GM19099 (cell line): Measurements from ENCODE around the gene NEDD8.

Experiments used
- POLR2A ChIP-seq: IDR thresholded peaks from 3 replicates; pipeline ENCODE4 v1.6.1; 2011; ENCODE audit warnings: low read depth; ENCODE audit not compliant: insufficient read length; ENCODE audit errors: extremely low read depth

Gene NEDD8

GRCh38 chr14:24268225-24268624, 36.1 kb upstream of the NEDD8 start:
- TF ChIP-seq POLR2A = no peak

GRCh38 chr14:24267516-24267915, 35.3 kb upstream of the NEDD8 start:
- TF ChIP-seq POLR2A = no peak

DNA sequence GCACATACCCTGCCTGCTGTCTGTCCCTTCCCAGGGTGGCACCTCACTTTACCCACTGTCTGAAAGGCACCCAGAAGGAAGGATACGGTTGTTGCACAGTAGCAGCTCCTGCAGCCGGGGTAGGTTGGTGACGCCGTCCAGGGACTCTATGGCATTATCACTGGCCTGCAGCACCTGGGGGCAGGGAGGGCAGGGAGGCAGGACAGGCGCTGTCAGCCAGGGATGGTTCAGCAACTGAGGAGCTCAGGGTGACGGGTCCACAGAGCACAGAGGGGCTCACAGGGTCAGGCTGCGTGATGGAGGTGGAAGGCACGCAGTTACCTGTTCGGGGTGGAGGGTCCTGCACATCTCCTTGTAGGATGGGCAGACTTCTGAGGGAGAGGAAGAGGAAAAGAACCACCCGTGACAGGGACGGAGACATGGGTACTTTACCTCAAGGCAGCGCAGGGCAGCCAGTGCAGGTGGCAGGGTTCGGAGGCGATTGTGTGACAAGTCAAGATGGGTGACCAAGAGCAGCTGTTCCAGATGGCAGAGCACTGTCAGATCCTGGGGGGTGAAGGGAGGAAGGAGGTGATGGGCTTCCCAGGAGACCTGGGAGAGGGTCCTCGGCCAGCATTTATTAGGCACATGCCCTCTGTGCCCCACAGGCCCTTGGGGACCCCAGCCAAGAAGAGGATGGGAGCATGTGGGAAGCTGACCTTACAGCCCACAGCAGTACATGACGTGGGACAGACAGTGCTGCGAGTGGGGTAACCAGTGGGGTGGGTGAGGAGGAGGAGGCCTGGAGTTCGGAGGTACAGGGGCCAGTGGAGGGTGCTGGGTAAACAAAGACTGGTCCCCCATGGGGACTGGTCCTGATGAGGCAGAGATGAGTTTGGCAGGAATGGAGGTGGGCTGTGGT, 34.4 kb upstream of the NEDD8 start:
- TF ChIP-seq POLR2A = no peak

- no peak for TF ChIP-seq POLR2A
Observed at GRCh38 chr14:24264298-24264697, 32.1 kb upstream of the NEDD8 start.

DNA sequence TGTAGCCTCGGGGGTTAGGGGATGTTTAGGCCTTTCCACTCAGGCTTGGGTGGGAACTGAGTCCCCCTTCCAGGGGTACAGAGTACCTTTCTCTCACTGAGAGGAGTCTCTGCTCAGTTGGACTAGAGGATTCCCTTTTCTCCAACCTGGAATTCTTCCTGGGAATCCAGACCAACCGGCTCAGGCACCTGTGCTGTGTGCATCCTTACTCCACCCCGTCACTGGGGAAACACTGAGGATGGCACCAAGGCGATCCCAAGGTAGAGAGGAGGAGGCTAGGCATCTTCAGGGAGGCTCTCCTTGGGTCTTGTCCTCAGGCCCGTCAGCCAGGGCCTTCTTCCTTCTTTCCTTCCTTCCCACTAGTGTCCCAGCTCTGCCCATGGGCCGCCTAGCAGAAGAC, 31.7 kb upstream of the NEDD8 start:
- no peak for TF ChIP-seq POLR2A

DNA sequence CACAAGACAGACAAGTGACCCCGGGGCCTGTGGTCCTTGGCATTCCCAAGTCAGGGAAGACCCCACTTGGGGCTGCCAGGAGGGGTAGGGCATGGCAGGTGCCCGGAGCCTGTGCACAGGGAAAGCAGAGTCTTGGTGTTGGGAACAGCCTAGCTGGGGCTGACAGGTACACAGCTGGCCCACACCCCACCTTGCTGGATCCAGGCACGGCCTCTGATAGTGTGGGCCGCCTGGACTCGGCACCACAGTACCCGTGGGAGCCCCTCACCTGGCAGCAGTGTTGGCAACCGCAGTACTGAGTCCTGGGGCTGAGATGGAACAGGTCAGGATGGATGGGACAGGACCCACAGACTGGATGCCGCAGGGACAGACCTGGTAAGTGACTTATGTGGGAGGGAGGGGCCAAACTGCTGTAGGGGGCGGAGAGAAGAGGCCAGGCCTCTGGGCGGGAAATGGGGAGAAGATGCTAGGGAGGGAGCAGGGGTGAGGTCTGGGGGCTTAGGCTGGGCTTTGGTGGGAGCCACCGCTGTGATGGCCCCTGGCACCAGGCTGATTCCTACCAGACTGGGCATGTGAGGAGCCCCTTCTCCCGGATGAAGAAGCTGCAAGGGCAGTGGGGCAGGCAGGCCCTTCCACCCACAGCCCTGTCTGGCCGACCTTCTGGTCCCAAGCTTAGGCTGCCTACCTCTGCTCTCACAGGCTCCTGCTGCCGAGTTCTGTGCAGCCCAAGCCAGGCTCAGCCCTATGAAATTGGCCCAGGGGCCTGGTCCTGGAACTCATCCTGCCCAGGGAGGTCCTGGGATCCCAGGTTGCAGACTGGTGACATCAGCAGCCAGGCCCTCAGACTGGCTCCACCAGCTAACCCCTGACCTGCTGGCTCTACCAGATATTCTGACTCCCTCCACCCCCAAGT, 30.9 kb upstream of the NEDD8 start, which contains the start of gene TGM1:
TSS of gene TGM1 (minus strand) at position 357 of the 913 bp plus-strand sequence. CDS start 825 bp downstream, outside the sequence.
- TF ChIP-seq POLR2A = no peak

DNA sequence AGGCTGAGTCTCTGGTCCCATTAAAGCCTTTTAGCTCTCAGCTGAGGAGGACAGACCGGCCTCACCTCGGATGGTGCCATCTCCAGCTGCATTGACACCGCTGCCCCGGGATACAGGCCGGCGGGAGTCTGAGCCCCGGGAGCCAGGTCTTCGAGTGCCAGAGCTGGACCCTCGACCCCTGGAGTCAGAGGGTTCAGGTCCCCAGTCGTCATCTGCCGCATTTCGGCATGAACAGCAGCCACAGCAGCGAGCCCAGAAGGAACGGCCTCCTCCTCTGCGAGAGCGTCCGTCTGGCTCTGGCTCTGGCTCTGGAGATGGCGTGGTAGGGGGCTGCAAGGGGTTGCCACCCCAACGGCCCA, 29.8 kb upstream of the NEDD8 start:
- TF ChIP-seq POLR2A = no peak

DNA sequence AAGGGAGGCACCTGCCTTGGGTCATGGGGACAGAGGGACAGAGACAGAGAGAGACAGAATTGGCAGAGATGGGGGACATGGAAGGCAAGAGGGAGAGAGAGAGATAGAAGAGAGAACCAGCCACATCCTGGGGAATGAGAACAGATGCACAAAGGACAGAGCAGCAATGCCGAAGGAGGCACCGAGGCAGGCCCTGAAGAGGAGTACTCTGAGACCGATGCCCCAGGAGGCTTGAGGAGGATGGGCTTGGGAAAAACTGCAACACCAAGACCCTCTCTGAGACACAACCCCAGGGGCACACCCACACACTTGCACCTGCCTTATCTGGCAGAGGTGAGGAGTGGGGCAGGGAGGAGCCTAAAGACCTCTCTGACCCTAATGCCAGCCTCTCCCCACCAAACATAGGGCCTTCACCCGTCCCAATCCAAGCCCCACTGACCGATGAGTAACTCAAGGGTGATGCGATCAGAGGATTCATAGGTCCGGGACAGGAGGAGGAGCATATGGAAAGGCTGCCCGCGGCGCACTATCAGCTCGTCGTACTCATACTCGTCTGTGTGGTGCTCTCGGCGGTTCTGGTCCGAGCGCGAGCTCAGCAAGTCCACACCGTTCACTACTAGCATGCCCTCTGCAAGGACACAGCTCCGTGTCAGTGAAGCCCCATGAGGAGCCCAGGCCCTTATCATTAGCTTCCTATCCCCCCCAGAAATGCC, 29.2 kb upstream of the NEDD8 start:
- TF ChIP-seq POLR2A = no peak

DNA sequence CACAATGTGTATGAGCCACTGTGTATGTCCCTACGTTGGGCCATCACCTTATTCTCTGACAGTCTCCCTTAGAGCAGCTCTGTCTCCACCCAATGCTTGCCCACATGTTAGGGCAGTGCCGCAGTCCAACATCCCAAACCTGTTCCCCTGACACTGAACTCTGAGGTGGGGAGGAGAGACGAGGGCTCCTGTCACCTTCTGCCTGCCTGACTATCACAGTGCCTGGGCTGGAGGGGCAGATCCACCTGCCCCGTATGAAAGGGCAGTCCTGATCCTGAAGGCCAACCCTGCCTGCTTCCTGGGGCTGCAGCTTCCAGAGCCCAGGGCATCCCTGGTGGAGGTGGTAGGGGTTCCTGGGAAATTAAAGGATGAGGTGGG, 28.6 kb upstream of the NEDD8 start:
- TF ChIP-seq POLR2A = no peak

GRCh38 chr14:24260026-24260779, 28.0 kb upstream of the NEDD8 start:
- no peak for TF ChIP-seq POLR2A

GRCh38 chr14:24259282-24260025, 27.3 kb upstream of the NEDD8 start:
- no peak for TF ChIP-seq POLR2A

DNA sequence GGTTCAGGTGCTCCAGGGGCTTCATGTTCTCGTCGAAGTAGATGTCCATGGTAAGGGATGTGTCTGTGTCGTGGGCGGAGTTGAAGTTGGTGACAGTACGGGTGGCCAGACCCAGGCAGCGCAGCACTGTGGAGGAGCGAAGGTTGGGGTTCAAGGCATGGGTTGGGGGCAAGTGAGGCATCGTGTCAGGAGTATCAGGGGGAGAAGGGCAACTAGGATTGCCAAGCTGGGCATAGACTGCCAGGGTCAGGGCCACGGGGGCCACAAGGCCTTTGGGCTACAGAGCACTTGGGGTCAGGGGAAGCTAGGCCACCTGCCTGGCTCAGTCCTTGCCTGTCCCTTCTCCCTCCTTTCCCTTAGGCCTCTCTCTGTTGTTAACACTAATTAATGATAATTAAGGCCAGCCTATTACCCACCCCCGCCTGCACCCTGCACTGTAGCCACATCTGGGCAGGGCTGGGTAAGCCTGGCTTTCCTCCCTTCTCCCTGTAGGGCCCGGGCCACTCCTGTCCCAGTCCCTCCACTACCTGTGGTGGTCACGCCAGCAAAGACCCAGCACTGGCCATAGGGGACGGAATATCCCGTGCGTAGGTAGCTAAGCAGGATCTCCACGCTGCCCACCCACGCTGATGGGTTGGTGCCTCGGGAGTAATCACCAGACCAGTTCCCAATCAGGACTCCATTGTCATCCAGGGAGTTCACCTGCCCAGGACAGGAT, 26.5 kb upstream of the NEDD8 start:
- no peak for TF ChIP-seq POLR2A

DNA sequence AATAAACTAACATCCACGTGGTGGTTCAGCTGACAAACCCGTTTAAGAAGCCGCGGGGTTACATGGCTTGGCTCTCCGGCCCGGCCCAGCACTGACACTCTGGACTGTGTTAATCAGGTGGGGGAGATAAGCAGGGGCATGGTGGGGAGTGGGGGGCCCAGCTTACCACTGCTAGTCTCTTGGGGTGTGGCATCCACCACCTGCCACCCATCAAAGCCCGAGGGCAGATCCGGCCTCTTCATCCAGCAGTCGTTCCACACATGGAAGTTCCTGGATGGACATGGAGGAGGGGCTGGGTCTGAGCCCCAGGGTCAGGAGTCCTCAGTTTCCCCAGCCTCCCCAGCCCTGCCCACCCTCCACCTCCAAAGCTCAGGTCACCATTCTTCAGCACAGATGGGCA, 26.0 kb upstream of the NEDD8 start:
- no peak for TF ChIP-seq POLR2A
